Measurements from ENCODE around the gene MPPED2.

The MPPED2 gene

DNA sequence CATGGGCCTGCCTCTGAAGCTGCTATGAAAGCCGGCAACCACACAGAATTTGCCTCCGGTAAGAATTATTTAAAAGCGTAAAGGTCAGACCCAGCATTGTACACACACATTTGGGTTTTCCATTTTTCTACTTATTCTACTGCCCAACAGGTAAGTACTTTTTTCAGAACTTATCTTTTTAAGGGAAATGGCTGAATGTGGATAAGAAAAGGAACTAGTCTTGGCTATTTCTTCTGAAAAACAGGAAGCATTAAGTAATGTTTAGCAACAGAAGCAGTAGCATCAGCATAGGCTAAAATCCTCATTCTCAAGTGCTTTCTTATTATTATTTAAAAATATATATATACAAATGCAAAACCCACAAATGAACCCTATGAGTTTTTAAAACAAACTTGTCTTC lies 103.1 kb downstream of the MPPED2 start:
- DNase-seq: no peak

DNA sequence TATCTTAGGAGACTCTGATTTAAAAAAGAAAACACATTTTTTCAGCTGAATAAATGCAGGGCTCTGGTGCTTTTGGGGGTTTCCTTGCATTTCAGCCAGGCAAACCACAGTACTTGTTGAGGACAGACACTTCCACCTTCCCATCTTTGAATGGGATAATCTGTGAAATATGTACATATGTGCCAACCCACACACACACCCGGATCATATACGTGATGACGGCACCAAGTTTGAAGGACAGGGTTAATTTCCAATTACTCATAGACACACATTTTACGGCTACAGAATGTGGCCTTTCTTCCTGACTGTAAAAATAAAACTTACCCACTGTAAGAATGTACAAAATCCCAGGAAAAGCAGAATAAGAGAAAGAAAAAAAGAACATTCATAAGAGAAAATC lies 104.4 kb downstream of the MPPED2 start:
- no peak for DNase-seq

DNA sequence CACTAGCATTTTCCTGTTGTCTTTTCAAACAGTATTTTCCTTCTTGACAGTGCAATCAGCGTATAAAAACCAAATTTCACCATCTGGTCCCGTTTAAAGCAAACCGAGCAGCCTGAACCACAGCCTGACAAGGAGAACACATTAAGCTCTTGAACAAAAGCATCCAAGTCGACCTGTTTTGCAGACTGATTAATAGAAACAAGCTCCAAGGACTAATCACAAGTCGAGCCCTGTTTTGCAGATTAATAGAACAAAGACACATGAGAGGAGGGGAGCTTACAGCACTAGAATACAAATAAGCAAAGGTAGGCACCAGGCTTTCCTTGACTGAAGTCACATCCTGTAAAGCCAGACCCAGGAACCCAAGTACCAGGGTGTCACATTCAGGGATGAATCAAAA lies 104.8 kb downstream of the MPPED2 start:
- no peak for DNase-seq

DNA sequence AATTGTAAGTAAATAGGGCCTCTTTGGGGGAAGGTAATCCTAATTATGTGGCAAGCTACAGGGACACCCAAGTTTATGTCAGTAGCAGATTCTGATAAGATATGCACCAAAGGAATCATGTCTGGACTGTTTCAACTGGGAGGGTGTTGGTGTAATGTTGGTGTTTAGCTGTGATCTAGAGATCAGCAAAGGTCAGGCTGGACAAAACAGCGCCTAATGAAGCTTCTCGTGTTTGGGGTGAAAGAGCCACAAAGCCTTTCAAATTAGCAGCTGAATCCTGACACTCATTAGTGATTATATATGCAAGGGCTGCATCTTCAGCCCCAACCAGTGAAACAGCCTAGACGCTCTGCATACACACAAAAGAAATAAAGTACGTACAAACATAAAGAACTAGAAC lies 106.3 kb downstream of the MPPED2 start:
- no peak for DNase-seq

- DNase-seq: no peak
Observed at GRCh38 chr11:30478923-30479322, 107.2 kb downstream of the MPPED2 start.

GRCh38 chr11:30477061-30477460 lies 109.1 kb downstream of the MPPED2 start:
- DNase-seq: no peak

DNA sequence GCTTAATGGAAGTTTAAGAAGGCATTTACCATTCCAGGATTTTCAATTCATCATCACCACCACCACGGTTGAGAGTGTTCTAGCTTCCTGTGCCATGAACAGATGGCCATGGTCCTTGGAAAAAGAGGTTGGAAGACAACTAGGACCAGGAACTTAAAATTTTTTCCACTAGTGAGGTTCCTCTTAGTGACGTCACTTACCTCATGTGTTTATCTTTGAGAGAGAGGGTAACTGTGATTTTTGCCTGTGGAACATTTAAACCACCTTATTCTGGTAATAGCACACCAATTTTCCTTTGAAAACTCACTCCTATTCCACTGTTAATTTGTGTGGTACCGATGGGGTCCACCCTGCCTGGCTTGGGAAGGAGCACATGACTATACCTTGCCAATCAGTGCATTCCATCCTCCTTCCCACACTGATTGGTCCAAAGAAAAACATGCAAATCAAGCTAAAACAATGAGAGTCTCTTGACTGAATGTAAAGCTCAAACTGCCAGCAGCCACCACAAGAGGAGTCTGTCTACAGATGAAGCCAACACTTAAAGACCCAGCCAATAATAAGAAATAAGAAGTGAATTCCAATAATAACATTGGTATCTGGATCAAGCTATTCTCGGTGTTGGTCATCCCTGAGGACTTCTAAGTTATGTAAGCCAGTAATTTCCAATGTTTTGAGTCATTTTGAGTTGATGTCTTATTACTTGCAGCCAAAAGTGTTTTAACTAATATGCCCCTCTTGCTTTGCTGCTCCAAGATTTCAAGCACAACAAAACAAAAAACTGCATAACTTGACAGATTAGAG lies 111.8 kb downstream of the MPPED2 start:
- no peak for DNase-seq

GRCh38 chr11:30471244-30471643 lies 114.9 kb downstream of the MPPED2 start:
- DNase-seq: no peak

- DNase-seq: no peak
Observed at GRCh38 chr11:30468881-30469280, 117.3 kb downstream of the MPPED2 start.

GRCh38 chr11:30467176-30467575 lies 119.0 kb downstream of the MPPED2 start:
- no peak for DNase-seq

GRCh38 chr11:30465623-30466022 lies 120.5 kb downstream of the MPPED2 start:
- DNase-seq: no peak

DNA sequence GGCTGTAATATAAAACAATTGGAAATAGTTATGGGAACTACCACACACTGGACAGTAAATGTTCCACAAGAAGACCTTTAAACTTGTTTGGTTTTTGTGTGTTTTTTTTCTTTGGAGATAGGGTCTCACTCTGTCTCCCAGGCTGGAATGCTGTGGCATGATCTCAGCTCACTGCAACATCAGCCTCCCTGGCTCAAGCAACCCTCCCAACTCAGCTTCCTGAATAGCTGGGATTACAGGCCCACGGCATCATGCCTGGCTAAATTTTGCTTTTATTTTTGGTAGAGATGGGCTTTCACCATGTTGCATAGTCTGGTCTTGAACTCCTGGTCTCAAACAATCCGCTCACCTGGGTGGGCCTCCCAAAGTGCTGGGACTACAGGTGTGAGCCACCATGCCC lies 121.0 kb downstream of the MPPED2 start:
- no peak for DNase-seq

GRCh38 chr11:30463266-30463665 lies 122.9 kb downstream of the MPPED2 start:
- no peak for DNase-seq

GRCh38 chr11:30462421-30462820 lies 123.7 kb downstream of the MPPED2 start:
- DNase-seq: no peak

- DNase-seq: no peak
Observed at GRCh38 chr11:30459821-30460220, 126.3 kb downstream of the MPPED2 start.

DNA sequence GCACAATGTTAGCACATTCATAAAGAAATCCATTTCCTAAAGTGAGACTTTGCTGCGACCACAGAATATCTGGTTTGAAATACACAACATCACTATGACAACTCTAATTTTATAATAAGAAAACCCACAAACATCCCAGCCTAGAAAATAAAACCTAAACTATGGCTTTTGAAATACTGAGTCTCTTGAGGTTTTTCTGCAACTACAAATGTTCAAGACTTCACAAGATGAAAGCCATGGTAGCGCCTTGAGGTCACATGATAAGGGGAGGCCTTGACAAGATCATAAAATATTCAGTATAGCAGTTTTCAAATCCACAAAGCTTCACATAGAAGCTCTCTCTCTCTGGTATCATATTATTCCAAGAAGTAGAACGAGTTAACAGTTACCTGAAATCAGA lies 126.8 kb downstream of the MPPED2 start:
- DNase-seq: no peak

GRCh38 chr11:30458541-30458940 lies 127.6 kb downstream of the MPPED2 start:
- DNase-seq: no peak

GRCh38 chr11:30457087-30457486 lies 129.1 kb downstream of the MPPED2 start:
- no peak for DNase-seq

- no peak for DNase-seq
Observed at GRCh38 chr11:30455025-30455424, 131.1 kb downstream of the MPPED2 start.

DNA sequence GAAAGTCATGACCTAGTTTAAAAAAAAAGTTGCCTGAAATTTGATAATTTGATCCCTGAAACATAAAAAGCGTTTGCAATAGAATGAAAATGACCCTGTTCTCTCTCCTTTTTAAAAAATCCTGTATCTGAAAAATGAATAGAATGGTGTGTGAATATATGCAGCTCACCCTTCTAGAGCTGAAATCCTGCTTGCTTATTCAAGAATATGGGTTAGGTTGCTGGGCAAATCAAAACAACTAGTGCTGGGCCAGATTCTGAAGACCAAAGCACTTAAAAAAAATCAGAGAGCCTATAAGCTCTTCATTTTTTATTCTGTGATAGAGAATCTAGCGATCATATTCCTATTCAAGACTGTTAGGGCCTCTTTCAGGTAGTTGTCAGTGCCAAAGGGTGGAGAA lies 131.6 kb downstream of the MPPED2 start:
- DNase-seq: no peak

DNA sequence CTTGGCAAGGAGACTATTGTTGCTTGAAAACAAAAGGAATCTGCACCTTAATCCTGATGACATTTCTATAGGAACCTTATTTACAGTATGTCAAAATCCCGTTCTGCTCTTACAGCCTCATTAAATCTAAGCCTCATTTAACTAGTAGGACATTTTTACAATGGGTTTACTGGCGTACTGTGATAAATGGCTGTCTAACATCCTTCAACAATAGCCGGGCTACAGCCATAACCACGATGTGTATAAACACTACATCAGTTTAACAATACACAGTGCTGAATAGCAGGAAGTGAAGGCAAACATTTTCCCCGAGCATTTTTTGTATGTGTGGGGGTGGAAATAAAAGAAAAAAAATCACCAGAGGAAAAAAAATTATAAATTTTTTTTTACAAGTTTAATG lies 132.0 kb downstream of the MPPED2 start:
- no peak for DNase-seq

GRCh38 chr11:30453705-30454104 lies 132.4 kb downstream of the MPPED2 start:
- no peak for DNase-seq

- no peak for DNase-seq
Observed at GRCh38 chr11:30452842-30453241, 133.3 kb downstream of the MPPED2 start.

- DNase-seq: no peak
Observed at GRCh38 chr11:30452114-30452513, 134.0 kb downstream of the MPPED2 start.

- DNase-seq: no peak
Observed at GRCh38 chr11:30451626-30452025, 134.5 kb downstream of the MPPED2 start.
